H1 (cell line): ENCODE measurements around the gene TMCO2. TPM values are rescaled to one million over a fixed set of nuclear protein-coding genes. Genes with fewer than 3 reads are reported as not detected.

Experiments used
- ASH2L ChIP-seq: fragments of 200-600, 300-600 bp; sonication (generic); IDR thresholded peaks from one replicate; pipeline ENCODE4 v1.7.1; 2017; ENCODE audit warnings: low read length
- CREB1 ChIP-seq: IDR thresholded peaks from 2 replicates; pipeline ENCODE4 v1.6.1; 2012; ENCODE audit warnings: inconsistent platforms
- FOSL1 ChIP-seq: IDR thresholded peaks from 2 replicates; pipeline ENCODE4 v1.6.1; 2011; ENCODE audit warnings: mild to moderate bottlenecking, low read depth, low read length, moderate library complexity; ENCODE audit not compliant: insufficient read depth
- GTF2F1 ChIP-seq: IDR thresholded peaks from 2 replicates; pipeline ENCODE4 v1.6.1; 2012; ENCODE audit warnings: low read depth, low read length, improper control_type of control experiment, borderline replicate concordance
- JUND ChIP-seq: IDR thresholded peaks from 2 replicates; pipeline ENCODE4 v1.6.1; 2011; ENCODE audit warnings: mild to moderate bottlenecking, improper control_type of control experiment, low read length
- MAFK ChIP-seq: IDR thresholded peaks from 2 replicates; pipeline ENCODE4 v1.6.1; 2012; ENCODE audit warnings: low read depth, mild to moderate bottlenecking, improper control_type of control experiment, low read length
- NANOG ChIP-seq: IDR thresholded peaks from 2 replicates; pipeline ENCODE4 v1.6.1; 2011; ENCODE audit warnings: low read length, low read depth, mild to moderate bottlenecking, inconsistent platforms; ENCODE audit not compliant: insufficient read depth, poor library complexity, severe bottlenecking
- SIRT6 ChIP-seq: IDR thresholded peaks from one replicate; pipeline ENCODE4 v1.7.1; 2012; ENCODE audit warnings: low read length, inconsistent platforms
- SP2 ChIP-seq: IDR thresholded peaks from 2 replicates; pipeline ENCODE4 v1.6.1; 2012; ENCODE audit warnings: mild to moderate bottlenecking, low read length, inconsistent platforms
- TAF1 ChIP-seq: IDR thresholded peaks from 2 replicates; pipeline ENCODE4 v1.6.1; 2011; ENCODE audit warnings: mild to moderate bottlenecking, low read depth, low read length
- polyA plus RNA-seq, 7 experiments: library from polyadenylated mRNA; depleted of rRNA in 3 of 7; stranded (reverse) in 5 of 7; unstranded in 2 of 7; fragments of >200 nt in 5 of 7; fragments of 200-250 nt in 2 of 7; gene quantifications; 1 replicate in 5 of 7; 2 replicates in 1 of 7; 4 replicates in 1 of 7; pipeline versions ENCODE4 v1.2.1 to v1.2.3, GENCODE V29; 2011 to 2013; ENCODE audit warnings: missing spikeins in 2 of 7, mixed read lengths in 2 of 7
- total RNA-seq: library from RNA; stranded (reverse); fragmentation: NEBNext Ultra II Directional; extraction: Animal tissue kit (Norgen Biotek cat#: 25700); gene quantifications from 2 replicates; pipeline ENCODE4 v1.2.1, GENCODE V29; 2021

The TMCO2 gene
- total and polyA plus RNA-seq, 2 of the 8 experiments (the other 6 are each of a cell fraction or from before 2014, with no cell fraction given) = not detected

DNA sequence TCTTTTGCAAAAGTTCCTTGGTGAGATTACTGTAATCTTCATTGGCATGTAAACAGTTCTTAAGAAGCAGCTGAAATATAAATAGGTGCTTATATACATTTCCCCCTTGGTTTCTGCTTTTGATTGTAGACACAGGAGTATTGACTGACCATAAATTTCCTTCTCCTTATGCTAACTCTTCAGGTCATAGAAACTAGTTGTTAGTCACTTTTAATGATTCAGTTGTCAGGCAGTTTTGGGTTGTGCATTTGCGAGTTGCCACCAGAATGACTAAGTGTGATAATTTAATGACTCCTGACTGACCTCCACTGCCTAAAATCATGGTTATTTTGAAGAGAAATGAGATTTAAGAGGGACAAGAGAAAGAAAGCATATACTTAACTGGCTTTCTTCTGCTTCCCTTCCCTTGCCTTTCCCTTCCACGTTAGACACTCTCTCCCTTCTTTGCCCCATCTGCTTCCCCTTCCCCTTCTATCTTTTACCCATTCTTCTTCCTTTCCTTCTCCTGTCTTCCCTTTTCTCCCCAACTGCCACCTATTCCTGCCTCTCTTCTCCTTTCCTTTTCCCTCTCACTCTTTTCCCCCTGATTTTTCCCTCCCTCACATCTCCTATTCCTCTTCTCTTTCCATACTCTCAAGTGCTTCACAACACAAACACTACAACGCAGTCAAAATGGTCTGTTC is 22.6 kb downstream of the TMCO2 start (continued):
- TF ChIP-seq TAF1 (no peak), ASH2L (no peak), SP2 (no peak), MAFK (no peak), FOSL1 (no peak), JUND (no peak), CREB1 (no peak), SIRT6 (no peak), GTF2F1 (no peak), NANOG (no peak)
